Tibial nerve (tissue), 4 donors: ENCODE measurements around the gene MBD1.

Experiments
- CTCF ChIP-seq, 5 experiments: fragments of 200-600 bp in 3 of 5; fragments of 450-650 bp in 2 of 5; sonication (generic) in 3 of 5; IDR thresholded peaks; one replicate each; pipeline ENCODE4 v1.5.1; 2016 to 2019; ENCODE audit warnings: antibody characterized with exemption in 5 of 5, mild to moderate bottlenecking in 3 of 5, moderate library complexity in 2 of 5
- EP300 ChIP-seq, 2 donors: sonication (generic); formaldehyde crosslinking; IDR thresholded peaks; one replicate each; pipeline ENCODE4 v1.6.1; 2017; ENCODE audit warnings: antibody characterized with exemption in 2 of 2, mild to moderate bottlenecking in 1 of 2

- TF ChIP-seq EP300 (IDR thresholded peaks at IDR 0.05), result no peak
- TF ChIP-seq CTCF (IDR thresholded peaks at IDR 0.05), result no peak
Observed at GRCh38 chr18:50301074-50301473, 19.8 kb upstream of the MBD1 start.
